NCI-H146 (cell line): ENCODE results near the gene TCIRG1.

Experiments
- DNase-seq: peaks from one replicate; lab custom pipeline; 2025; lab: John Stamatoyannopoulos, UW

TCIRG1 gene

DNA sequence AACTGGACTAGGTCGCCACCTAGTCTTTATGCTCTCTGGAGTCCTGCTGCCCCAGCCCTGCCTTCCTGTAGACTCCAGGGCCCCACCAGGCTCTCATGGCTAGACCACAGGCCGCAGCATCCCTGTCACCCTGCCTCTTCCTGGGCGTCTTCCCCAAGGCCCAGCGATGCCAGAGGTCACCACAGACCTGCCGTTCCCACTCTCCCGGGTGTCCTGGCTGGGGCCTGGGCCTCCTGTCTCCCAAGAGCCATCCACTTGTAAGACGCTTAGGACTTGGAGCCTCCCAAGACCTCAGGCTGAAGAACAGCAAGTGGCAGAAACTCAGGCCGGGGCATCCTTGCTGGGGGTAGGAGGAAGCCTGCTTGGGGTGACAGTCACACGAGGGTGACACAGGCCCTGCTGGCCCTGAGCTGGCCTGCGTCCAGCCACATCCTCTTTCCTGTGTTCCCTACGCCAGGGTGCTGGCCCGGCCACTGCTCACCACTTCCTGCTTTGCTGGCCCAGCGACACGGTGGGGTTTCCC, 2.0 kb upstream of the TCIRG1 start:
- no peak for DNase-seq

DNA sequence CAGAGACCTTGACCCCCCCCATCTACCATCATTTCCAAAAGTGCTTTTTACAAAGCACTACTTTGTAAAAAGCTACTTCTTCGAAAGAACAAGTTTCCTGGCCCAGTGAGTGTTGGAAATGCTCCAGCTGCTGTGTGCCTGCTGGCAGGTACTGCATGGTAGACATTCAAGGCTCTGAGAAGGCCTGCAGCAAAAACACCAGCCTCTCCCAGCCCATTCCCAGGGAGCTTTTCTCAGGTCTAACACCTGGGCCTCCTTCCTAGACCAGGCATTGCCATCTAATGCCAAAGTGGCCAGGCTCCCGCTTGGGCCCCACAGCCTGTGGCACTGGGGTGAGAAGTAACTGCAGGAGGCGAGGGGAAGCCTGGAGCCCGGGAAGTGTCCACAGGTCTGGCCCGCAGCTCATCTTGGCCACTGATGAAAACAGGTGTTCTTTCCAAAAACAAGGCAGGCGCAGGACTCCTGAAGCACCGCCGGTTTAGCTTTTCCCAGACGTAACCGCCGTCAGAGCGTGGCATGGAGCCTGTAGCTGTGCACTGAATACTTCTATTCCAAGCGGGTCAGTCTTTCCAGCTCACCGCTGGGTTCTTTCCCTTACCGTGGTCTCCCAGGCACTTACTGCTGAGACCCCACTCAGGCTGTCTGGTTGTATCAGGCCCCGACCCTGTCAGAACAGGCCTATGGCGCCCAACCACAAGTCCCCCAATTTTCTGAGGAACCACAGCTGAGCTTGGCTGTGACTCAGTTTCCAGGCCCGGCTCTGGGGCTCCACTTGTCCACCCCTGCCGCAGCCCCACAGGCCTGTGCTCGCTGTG, 1.2 kb upstream of the TCIRG1 start:
- DNase-seq = no peak

DNA sequence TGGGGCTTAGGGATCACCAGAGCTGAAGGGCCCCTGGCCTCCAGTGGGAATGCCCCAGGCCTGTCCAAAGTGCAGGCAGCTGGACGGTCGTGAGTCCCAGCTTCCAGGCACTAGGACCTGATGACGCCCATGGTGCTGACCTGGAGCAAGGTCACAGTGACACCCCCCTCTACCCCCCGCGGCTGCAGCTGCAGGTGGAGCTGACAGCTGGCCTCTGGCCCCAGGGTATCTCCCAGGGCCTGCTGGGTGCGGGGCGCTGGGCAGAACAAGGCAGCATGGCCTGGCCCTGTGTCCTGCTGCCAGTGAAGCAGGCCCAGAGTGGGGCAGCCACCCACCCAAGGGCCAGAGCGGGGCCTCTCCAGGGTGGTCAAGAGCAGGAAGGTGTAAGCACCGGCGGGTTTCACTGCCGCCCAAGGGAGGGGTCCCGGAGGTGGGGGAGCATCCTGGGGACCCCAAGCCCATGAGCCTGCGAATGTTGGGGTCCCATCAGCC, 553 bp upstream of the TCIRG1 start:
- DNase-seq = peak; percentile 90

DNA sequence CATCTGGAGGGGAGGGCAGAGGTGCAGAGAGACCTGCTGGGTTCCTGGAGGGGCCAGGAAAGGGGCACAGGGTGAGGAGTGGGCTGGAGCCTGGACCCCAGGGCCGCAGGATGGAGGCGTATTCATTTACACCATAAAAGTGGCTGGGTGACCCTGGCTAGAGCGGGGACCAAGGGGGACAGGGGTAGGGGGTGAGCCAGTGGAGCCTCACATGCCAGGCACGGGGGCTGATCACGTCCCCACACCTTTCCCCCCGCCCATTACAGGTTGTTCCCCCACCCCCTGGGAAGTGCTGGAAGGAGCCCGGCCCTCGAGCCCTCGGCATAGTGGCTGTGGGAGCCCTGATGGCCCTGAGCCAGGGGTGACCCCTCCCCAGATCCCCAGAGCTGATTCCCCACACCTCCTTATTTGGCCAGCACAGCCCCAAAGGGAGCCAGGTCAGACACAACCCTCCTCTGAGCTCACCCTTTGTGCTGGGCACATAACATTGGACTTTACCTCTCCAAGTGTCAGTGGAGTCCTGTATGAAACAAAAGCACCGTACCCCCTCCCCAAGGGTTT, 781 bp downstream of the TCIRG1 start:
- no peak for DNase-seq

DNA sequence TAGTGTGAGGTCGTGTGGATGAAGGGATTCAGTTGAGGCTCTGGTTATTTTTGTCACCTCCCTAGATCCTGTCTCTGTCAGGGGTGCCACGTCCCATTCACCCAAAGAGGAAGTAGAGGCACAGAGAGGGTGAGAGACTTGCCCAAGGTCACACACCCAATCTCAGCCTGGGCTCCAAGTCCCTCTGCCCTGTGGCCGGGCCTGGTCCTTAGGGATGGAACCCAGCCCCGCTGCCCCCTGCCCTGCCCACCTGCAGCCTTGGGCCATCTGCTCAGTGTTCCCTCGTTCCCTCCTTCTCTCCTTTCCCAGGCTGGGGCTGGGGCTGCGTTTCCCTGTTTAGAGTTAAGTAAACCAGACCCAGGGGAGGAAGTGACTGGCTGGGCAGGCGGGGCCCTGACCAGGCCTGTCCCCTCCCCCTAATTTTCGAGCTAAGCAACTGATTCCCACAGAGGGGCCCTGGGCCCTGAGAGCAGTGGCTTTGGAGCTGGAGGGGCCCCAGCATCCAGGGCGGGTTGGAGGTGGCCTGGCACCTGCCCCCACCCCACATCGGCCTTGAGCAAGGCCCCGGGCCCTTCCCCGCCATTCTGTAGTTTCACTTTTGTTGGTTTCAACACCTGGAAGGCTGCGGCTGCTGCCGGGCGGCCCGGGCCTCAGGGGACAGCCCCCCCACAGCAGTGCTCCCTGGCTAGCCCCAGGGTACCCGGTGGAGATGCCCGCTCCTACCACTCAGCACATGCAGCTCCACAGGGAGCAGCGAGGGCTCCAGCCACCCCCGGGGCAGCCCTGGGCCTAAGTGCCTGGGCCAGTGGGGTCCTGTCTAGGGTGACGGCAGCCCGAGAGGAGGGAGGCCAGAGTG, 1.5 kb downstream of the TCIRG1 start:
- no peak for DNase-seq

DNA sequence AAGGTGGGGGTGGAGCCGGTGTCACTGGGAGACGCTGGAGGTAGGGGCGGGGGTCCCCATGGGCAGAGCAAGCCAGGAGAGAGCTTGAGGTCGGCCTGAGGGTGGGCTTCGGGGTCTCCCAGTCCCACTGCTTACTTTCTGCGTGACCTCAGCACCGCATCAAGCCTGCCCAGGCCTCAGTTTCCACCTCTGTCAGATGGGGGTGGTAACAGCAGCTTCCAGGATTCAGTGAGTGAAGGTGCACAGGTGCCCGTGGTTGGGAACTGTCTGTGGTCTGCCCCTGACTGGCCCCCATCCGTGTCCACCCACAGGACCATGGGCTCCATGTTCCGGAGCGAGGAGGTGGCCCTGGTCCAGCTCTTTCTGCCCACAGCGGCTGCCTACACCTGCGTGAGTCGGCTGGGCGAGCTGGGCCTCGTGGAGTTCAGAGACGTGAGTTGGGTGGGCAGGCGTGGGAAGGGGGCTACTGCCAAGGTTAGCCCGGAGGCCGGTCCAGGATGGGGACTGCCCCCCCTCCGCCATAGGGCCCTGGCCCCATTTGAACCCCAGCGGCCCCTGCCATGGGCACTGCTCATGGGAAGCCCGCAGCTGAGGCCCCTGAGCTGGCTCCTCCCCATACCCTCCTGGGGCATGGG, 2.2 kb downstream of the TCIRG1 start:
- DNase-seq = no peak

DNA sequence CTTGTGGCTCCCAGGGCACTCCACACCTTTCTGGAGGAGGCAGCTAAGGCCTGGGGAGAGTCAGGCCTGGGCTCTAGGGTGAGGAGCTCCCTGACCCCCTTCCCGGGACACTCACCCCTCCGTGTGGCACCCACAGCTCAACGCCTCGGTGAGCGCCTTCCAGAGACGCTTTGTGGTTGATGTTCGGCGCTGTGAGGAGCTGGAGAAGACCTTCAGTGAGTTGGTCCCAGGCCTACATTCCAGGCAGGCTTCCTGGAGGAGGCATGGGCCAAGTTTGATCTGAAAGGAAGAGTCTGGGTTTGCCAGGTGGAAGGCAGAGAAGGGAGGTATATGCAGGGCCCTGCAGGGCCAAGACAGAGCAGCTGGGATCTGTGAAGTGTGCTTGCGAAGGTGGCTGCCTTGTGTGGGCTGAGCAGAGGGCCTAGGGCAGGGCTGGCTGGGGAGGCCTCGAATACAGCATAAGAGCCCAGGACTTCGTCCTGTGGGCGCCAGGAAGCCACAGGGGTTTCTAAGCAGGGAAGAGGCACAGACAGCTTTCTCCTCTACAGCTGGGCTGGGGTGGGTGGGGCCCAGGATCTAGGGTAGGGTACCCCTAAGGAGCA, 2.9 kb downstream of the TCIRG1 start:
- no peak for DNase-seq

DNA sequence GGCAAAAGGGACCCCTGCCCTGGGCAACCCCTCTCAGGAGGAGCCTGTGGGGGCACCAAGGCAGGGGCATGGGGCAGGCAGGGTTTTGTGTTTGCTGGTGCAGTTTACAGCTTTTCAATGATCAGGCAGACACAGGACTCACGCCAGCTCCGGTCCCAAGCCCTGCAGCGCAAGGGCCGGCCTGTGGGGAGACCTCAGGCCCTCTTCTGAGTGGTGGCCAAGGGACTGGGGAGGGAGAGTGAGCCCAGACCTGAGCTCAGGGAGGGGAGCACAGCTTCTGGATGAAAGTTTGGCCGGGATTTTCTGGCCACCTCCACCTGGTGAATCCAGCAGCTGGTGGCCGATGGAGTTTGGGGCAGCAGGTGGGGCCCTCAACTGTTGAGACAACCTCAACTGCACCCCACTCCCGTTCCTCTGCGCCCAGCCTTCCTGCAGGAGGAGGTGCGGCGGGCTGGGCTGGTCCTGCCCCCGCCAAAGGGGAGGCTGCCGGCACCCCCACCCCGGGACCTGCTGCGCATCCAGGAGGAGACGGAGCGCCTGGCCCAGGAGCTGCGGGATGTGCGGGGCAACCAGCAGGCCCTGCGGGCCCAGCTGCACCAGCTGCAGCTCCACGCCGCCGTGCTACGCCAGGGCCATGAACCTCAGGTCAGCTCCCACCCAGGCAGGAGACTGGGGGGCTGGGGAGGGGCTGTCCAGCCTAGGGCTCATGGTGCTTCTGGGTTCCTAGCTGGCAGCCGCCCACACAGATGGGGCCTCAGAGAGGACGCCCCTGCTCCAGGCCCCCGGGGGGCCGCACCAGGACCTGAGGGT, 3.6 kb downstream of the TCIRG1 start:
- no peak for DNase-seq

DNA sequence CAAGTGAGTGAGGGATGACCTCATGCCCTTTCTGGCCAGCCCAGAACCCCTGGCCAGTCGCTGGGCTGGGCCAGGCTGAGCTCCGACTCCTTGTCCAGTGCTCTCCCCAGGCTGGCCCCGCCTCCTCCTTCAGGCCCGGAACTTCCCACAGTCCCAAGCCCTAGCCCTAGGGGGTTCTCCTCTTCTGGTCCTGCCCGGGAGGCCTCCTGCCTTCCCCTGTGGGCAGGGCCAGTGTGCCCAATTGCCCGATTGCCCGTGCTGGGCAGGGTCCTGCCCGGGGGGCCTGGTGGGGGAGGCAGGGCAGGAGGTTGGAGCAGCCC, 4.2 kb downstream of the TCIRG1 start:
- DNase-seq = no peak

DNA sequence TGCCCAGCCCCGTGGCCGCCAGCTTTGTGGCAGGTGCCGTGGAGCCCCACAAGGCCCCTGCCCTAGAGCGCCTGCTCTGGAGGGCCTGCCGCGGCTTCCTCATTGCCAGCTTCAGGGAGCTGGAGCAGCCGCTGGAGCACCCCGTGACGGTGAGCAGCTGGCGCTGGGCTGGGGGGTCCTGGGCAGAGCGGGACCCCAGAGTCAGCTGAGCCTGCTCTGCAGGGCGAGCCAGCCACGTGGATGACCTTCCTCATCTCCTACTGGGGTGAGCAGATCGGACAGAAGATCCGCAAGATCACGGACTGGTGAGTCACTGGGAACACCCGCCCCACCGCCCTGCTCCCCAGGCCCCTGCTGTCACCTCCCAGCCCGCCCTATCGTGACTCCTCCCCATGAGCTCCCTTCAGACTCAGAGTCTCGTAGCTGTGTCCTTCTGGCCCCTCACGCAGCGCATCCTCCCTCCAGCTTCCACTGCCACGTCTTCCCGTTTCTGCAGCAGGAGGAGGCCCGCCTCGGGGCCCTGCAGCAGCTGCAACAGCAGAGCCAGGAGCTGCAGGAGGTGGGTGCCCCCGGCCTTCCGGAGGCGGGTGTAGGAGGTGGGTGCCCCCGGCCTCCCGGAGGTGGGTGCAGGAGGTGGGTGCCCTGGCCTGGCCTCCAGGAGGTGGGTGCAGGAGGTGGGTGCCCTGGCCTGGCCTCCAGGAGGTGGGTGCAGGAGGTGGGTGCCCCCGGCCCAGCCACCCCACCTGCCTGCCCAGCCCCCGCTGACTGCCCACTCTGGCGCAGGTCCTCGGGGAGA, 4.7 kb downstream of the TCIRG1 start:
- no peak for DNase-seq

DNA sequence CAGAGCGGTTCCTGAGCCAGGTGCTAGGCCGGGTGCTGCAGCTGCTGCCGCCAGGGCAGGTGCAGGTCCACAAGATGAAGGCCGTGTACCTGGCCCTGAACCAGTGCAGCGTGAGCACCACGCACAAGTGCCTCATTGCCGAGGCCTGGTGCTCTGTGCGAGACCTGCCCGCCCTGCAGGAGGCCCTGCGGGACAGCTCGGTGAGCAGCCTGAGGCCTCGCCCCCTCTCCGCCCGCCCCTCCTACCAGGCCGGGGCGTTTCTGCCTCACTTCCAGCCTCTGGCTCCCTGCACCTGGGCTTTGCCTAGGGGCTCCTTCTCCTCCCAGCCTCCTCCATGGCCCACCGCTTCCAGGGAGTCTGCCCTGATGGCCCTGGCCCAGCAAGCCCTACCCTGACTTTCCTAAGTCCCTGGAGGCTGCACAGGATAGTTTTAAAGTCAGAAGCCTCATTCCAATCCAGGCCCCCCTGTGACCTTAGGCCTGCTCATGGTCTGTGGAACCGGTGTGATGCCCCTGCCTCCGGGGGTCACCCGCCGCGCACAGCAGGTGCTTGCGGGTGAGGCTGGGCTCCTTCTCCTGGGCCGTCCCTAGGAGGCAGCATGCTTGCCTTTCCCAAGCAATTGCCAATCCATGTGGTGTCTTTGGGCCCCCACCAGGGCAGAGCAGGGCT, 5.5 kb downstream of the TCIRG1 start:
- no peak for DNase-seq

DNA sequence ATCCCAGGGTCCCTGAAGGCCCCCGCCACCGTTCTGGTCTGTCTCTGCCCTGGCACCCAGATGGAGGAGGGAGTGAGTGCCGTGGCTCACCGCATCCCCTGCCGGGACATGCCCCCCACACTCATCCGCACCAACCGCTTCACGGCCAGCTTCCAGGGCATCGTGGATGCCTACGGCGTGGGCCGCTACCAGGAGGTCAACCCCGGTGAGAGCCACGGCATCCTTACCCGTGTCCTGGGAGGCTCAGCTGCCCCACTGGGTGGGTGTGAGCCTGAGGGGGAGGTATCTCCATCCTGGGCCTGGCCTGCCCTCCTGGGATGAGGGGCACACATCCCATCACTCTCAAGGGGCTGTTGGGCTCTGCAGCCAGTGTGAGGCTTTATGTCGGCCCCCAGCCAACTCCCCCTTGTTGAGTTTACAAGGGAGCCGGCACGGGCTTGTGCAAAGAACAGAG, 6.1 kb downstream of the TCIRG1 start:
- no peak for DNase-seq

DNA sequence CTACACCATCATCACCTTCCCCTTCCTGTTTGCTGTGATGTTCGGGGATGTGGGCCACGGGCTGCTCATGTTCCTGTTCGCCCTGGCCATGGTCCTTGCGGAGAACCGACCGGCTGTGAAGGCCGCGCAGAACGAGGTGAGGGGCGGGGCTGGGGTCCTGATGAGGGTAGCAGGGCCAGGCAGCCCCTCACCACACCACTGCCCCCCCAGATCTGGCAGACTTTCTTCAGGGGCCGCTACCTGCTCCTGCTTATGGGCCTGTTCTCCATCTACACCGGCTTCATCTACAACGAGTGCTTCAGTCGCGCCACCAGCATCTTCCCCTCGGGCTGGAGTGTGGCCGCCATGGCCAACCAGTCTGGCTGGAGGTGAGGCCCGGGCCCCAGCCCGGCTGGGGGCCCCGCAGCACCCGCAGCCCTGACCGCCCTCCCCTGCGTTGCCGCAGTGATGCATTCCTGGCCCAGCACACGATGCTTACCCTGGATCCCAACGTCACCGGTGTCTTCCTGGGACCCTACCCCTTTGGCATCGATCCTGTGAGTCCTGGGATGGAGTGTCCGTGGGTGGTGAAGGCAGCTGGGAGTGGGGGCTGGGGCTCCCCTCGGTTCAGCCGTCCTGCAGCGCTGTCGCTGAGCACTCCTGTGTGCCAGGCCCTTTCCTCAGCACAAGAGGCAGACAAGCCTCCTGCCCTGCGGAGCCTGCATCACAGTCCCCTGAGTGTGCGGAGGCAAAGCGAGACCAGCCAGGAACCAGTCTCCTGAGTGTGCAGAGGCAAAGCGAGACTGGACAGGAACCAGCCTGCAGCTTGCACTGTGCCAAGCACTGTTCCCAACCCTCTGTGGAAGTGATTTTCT, 8.8 kb downstream of the TCIRG1 start:
- DNase-seq = no peak

DNA sequence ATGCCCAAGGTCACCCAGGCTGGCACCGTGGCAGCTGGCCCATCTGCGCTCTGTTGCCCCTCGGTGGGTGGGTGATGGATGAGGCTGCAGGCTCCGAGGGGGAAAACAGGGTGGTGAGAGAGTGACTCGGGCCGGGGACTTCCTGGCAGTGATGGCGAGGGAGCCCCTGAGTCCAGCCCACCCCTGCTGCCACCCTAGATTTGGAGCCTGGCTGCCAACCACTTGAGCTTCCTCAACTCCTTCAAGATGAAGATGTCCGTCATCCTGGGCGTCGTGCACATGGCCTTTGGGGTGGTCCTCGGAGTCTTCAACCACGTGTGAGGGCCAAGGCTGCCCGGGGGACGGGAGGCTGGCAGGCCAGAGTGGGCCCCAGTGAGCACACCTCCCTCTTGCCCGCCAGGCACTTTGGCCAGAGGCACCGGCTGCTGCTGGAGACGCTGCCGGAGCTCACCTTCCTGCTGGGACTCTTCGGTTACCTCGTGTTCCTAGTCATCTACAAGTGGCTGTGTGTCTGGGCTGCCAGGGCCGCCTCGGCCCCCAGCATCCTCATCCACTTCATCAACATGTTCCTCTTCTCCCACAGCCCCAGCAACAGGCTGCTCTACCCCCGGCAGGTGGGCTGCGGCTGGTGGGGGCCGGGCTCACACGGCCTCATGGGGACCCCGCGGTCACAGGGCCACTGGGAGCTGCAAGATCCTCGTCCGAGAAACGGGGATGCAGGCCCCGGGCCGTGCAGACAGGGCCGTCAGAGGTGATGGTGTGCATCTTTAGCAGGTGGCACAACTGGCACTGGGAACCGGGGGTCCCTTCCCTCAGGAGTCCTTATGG, 10.1 kb downstream of the TCIRG1 start:
- no peak for DNase-seq

DNA sequence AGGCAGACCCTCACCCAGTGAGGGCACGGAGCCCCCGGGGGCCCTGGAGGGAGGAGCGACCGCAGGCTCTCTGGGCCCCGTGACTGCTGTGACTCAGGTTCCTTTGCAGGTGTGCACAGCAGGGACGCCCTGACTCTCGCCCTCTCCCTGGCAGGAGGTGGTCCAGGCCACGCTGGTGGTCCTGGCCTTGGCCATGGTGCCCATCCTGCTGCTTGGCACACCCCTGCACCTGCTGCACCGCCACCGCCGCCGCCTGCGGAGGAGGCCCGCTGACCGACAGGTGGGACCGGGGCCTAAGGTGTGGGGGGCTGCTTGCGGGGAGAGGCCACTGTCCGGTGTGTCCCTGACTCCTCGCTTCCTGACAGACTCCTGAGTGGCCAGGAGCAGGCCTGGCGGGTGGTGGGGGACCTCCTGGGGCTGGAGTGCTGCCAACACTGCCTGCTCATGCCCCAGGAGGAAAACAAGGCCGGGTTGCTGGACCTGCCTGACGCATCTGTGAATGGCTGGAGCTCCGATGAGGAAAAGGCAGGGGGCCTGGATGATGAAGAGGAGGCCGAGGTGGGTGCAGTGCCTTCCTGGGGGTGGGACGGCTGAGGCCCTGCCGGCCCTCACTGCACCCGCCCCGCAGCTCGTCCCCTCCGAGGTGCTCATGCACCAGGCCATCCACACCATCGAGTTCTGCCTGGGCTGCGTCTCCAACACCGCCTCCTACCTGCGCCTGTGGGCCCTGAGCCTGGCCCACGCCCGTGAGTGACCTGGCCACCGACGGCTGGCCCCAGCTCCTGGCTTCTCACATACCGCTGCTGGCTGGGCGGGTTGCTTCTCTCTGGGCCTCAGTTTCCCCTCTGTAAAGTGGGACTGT, 10.9 kb downstream of the TCIRG1 start:
- no peak for DNase-seq

DNA sequence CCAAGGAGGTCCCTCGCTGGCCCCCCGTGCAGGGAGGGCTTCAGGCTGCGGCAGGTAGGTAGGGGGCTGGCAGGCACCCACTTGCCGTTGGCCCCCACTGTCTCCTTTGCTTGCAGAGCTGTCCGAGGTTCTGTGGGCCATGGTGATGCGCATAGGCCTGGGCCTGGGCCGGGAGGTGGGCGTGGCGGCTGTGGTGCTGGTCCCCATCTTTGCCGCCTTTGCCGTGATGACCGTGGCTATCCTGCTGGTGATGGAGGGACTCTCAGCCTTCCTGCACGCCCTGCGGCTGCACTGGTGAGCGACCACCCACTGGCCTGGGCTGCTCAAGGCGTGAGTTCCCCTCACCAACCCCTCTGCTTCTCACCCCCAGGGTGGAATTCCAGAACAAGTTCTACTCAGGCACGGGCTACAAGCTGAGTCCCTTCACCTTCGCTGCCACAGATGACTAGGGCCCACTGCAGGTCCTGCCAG, 11.6 kb downstream of the TCIRG1 start:
- DNase-seq = no peak
